Neural progenitor cell (in vitro differentiated cells): Measurements from ENCODE around the gene PEAK1.

Experiments
- EZH2 ChIP-seq: fragments of 200-600 bp; sonication (generic); IDR thresholded peaks from 2 replicates; pipeline ENCODE4 v1.6.1; 2017; ENCODE audit warnings: antibody characterized with exemption, mild to moderate bottlenecking, moderate library complexity
- TF ChIP-seq, protein P1 (sequence below): fragments of 200-600 bp; sonication (generic); IDR thresholded peaks from 2 replicates; pipeline ENCODE4 v1.5.1; 2017; ENCODE audit warnings: antibody characterized with exemption, mild to moderate bottlenecking

DNA sequence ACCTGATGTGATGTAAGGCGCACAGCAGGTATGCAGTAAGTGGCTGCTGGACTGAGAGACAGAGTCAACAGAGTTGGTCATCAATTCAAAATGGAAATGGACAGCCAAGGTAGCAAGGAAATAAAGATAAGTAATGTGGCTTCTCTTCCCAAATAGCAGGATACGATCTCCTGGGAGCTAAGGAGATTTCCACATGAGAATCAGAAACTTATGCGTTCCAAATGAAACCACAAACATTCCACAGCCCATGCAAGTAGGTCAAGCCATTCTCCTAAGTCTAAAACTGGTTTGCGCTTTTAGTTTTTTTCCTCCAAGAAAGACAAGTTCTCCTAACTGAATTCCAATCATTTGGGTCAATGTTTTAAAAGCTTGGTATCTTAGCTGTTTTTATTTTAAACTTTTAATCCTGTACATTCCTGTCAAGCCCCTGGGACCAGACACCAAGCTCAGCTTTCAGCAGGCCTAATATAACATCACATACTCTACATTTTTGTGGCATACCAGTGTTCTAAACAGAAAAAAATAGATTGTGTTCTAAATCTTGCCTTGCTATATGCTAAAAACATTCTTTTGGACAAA is 275.3 kb downstream of the PEAK1 start:
- TF ChIP-seq, protein P1, sequence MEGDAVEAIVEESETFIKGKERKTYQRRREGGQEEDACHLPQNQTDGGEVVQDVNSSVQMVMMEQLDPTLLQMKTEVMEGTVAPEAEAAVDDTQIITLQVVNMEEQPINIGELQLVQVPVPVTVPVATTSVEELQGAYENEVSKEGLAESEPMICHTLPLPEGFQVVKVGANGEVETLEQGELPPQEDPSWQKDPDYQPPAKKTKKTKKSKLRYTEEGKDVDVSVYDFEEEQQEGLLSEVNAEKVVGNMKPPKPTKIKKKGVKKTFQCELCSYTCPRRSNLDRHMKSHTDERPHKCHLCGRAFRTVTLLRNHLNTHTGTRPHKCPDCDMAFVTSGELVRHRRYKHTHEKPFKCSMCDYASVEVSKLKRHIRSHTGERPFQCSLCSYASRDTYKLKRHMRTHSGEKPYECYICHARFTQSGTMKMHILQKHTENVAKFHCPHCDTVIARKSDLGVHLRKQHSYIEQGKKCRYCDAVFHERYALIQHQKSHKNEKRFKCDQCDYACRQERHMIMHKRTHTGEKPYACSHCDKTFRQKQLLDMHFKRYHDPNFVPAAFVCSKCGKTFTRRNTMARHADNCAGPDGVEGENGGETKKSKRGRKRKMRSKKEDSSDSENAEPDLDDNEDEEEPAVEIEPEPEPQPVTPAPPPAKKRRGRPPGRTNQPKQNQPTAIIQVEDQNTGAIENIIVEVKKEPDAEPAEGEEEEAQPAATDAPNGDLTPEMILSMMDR = no peak
- no peak for TF ChIP-seq EZH2
